Neural progenitor cell (in vitro differentiated cells): ENCODE results near the gene DNAH14. TPM values are rescaled to one million over a fixed set of nuclear protein-coding genes. Genes with fewer than 3 reads are reported as not detected.
A peak's percentile ranks its signal among the peaks of the same experiment; 100 is the strongest.

Experiments used
- DNase-seq: peaks from one replicate; pipeline ENCODE4 v3.0.0-alpha.2; 2016; ENCODE audit warnings: low spot score
- H2AFZ ChIP-seq: fragments of 200-600 bp; sonication (generic); replicated peaks from 2 replicates; pipeline ENCODE4 v1.6.1; 2016; ENCODE audit warnings: antibody characterized with exemption
- H3F3A ChIP-seq: fragments of 200-600 bp; sonication (generic); 2 replicates; pipeline ENCODE4 v1.6.1; 2016; ENCODE audit warnings: antibody characterized with exemption, low read depth
- H3K27ac ChIP-seq: fragments of 200-600 bp; sonication (generic); 2 replicates; pipeline ENCODE4 v1.5.1; 2016; ENCODE audit warnings: mild to moderate bottlenecking
- H3K27me3 ChIP-seq: fragments of 200-600 bp; sonication (generic); 2 replicates; pipeline ENCODE4 v1.6.1; 2016; ENCODE audit warnings: mild to moderate bottlenecking, moderate library complexity
- H3K36me3 ChIP-seq: fragments of 200-600 bp; sonication (generic); 2 replicates; pipeline ENCODE4 v1.5.1; 2016
- H3K4me1 ChIP-seq: fragments of 200-600 bp; sonication (generic); 2 replicates; pipeline ENCODE4 v1.6.1; 2016; ENCODE audit warnings: mixed run types
- H3K4me2 ChIP-seq: fragments of 200-600 bp; sonication (generic); 2 replicates; pipeline ENCODE4 v1.6.1; 2016
- H3K4me3 ChIP-seq: fragments of 200-600 bp; sonication (generic); 2 replicates; pipeline ENCODE4 v1.5.1; 2016
- H3K79me2 ChIP-seq: fragments of 200-600 bp; sonication (generic); 2 replicates; pipeline ENCODE4 v1.6.1; 2016; ENCODE audit warnings: low read depth
- H3K9ac ChIP-seq: fragments of 200-600 bp; sonication (generic); 2 replicates; pipeline ENCODE4 v1.6.1; 2016
- H3K9me3 ChIP-seq: fragments of 200-600 bp; sonication (generic); 2 replicates; pipeline ENCODE4 v1.5.1; 2016; ENCODE audit warnings: low read depth
- H4K20me1 ChIP-seq: fragments of 200-600 bp; sonication (generic); 2 replicates; pipeline ENCODE4 v1.6.1; 2016; ENCODE audit warnings: low read depth
- H3K27ac Mint-ChIP-seq: 3 replicates; pipeline ENCODE4 v1.8.0; 2021; ENCODE audit warnings: mixed read lengths
- H3K27me3 Mint-ChIP-seq: 2 replicates; pipeline ENCODE4 v1.8.0; 2022; ENCODE audit warnings: low read depth, mild to moderate bottlenecking, inconsistent platforms, moderate library complexity, mixed read lengths; ENCODE audit not compliant: insufficient read depth
- H3K36me3 Mint-ChIP-seq: 3 replicates; pipeline ENCODE4 v1.8.0; 2021; ENCODE audit warnings: mixed read lengths
- H3K4me1 Mint-ChIP-seq: 3 replicates; pipeline ENCODE4 v1.8.0; 2021; ENCODE audit warnings: mixed read lengths
- H3K4me3 Mint-ChIP-seq: 3 replicates; pipeline ENCODE4 v1.8.0; 2021; ENCODE audit warnings: mild to moderate bottlenecking, moderate library complexity, mixed read lengths
- H3K9me3 Mint-ChIP-seq: 3 replicates; pipeline ENCODE4 v1.8.0; 2020; ENCODE audit warnings: mixed read lengths
- CTCF ChIP-seq: fragments of 200-600 bp; sonication (generic); IDR thresholded peaks from 2 replicates; pipeline ENCODE4 v1.5.1; 2017; ENCODE audit warnings: antibody characterized with exemption, mild to moderate bottlenecking
- EZH2 ChIP-seq: fragments of 200-600 bp; sonication (generic); IDR thresholded peaks from 2 replicates; pipeline ENCODE4 v1.6.1; 2017; ENCODE audit warnings: antibody characterized with exemption, mild to moderate bottlenecking, moderate library complexity
- EZH2phosphoT487 ChIP-seq: fragments of 200-600 bp; sonication (generic); IDR thresholded peaks from 2 replicates; pipeline ENCODE4 v1.6.1; 2017; ENCODE audit warnings: antibody characterized with exemption
- total RNA-seq: library from RNA; depleted of rRNA; stranded (reverse); fragments of >200 nt; gene quantifications from 2 replicates; pipeline ENCODE4 v1.2.3, GENCODE V29; 2015; ENCODE audit warnings: low replicate concordance

Gene DNAH14
- total RNA-seq, 1 donor from 2014 or later, result 118 TPM

DNA sequence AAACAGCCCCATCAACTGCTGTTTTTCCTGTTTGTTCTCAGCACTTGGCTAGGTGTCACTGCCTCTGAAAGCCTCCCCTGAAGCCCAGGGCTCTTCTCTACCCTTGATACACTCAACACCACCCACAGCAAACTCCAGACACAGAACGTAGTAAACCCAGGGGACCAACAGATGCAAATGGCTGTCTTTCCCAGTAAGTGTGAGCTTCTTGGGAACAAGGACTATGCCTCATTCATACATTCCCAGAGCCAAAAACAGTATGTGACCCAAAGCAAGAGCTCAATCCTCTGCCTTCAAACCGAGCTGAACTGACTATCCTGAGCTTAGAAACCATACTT, 494.0 kb downstream of the DNAH14 start:
- Histone ChIP-seq H3F3A (peaks cover 4% of the 10 kb centered on the region), H3K9me3 (no peaks in the 10 kb centered on the region), H3K79me2 (peaks cover 90% of the 10 kb centered on the region), H3K4me3 (no peak overlapping the region), H3K4me1 (peaks cover 18% of the 10 kb centered on the region), H2AFZ (no peak overlapping the region), H3K27me3 (no peaks in the 10 kb centered on the region), H3K27ac (no peak overlapping the region), H3K36me3 (peaks cover 4% of the 10 kb centered on the region), H3K9ac (no peak overlapping the region), H4K20me1 (peaks cover 76% of the 10 kb centered on the region), H3K4me2 (no peak overlapping the region)
- peaks cover 4% of the 10 kb centered on the region for H3K27me3 Mint-ChIP-seq
- peaks cover 42% of the 10 kb centered on the region for H3K4me1 Mint-ChIP-seq
- no peak for DNase-seq
- H3K36me3 Mint-ChIP-seq, result peaks cover 23% of the 10 kb centered on the region
- TF ChIP-seq EZH2 (no peak), CTCF (no peak), EZH2phosphoT487 (no peak)
- no peak overlapping the region for H3K4me3 Mint-ChIP-seq
- no peaks in the 10 kb centered on the region for H3K9me3 Mint-ChIP-seq
- H3K27ac Mint-ChIP-seq, result no peak overlapping the region

GRCh38 chr1:225424562-225425200, 495.2 kb downstream of the DNAH14 start:
- Histone ChIP-seq H3K36me3 (peaks cover 4% of the 10 kb centered on the region), H3K79me2 (peaks cover 80% of the 10 kb centered on the region), H2AFZ (no peak overlapping the region), H4K20me1 (peaks cover 76% of the 10 kb centered on the region), H3K27me3 (peaks cover 7% of the 10 kb centered on the region), H3K9ac (no peak overlapping the region), H3F3A (peaks cover 12% of the 10 kb centered on the region), H3K9me3 (no peaks in the 10 kb centered on the region), H3K27ac (no peak overlapping the region), H3K4me2 (peak overlapping the region; percentile 91), H3K4me1 (peaks cover 18% of the 10 kb centered on the region), H3K4me3 (peak overlapping the region; percentile 86)
- TF ChIP-seq CTCF, result no peak
- no peak for TF ChIP-seq EZH2
- no peak for TF ChIP-seq EZH2phosphoT487
- H3K27me3 Mint-ChIP-seq, result peaks cover 8% of the 10 kb centered on the region
- no peak for DNase-seq
- no peak overlapping the region for H3K27ac Mint-ChIP-seq
- H3K4me1 Mint-ChIP-seq, result peaks cover 44% of the 10 kb centered on the region
- peaks cover 15% of the 10 kb centered on the region for H3K36me3 Mint-ChIP-seq
- H3K9me3 Mint-ChIP-seq, result no peaks in the 10 kb centered on the region
- peak overlapping the region; percentile 35 for H3K4me3 Mint-ChIP-seq

- Histone ChIP-seq H3K9me3 (no peaks in the 10 kb centered on the region), H3K79me2 (peaks cover 74% of the 10 kb centered on the region), H4K20me1 (peaks cover 71% of the 10 kb centered on the region), H3K4me2 (peak overlapping the region; percentile 91), H3K27ac (no peak overlapping the region), H3F3A (peaks cover 12% of the 10 kb centered on the region), H3K4me1 (peaks cover 18% of the 10 kb centered on the region), H2AFZ (no peak overlapping the region), H3K9ac (peak overlapping the region; percentile 3), H3K36me3 (peaks cover 4% of the 10 kb centered on the region), H3K4me3 (peak overlapping the region; percentile 86), H3K27me3 (peaks cover 8% of the 10 kb centered on the region)
- Mint-ChIP-seq H3K4me3 (peak overlapping the region; percentile 99), H3K27ac (no peak overlapping the region), H3K9me3 (peaks cover 3% of the 10 kb centered on the region), H3K36me3 (peaks cover 13% of the 10 kb centered on the region), H3K27me3 (peaks cover 8% of the 10 kb centered on the region), H3K4me1 (peaks cover 44% of the 10 kb centered on the region)
- no peak for DNase-seq
- TF ChIP-seq EZH2phosphoT487 (no peak), EZH2 (no peak), CTCF (no peak)
These were observed 495.8 kb downstream of the DNAH14 start for GRCh38 chr1:225425201-225425786.
